NCI-H526 treated with DMSO at 0.1 percent for 48 hours (cell line): Measurements from ENCODE around the gene DLG2.

Source experiments
- DNase-seq: peaks from one replicate; lab custom pipeline; 2025; lab: John Stamatoyannopoulos, UW

The DLG2 gene

GRCh38 chr11:84255483-84255882 lies 1371.7 kb downstream of the DLG2 start:
- DNase-seq, result no peak

DNA sequence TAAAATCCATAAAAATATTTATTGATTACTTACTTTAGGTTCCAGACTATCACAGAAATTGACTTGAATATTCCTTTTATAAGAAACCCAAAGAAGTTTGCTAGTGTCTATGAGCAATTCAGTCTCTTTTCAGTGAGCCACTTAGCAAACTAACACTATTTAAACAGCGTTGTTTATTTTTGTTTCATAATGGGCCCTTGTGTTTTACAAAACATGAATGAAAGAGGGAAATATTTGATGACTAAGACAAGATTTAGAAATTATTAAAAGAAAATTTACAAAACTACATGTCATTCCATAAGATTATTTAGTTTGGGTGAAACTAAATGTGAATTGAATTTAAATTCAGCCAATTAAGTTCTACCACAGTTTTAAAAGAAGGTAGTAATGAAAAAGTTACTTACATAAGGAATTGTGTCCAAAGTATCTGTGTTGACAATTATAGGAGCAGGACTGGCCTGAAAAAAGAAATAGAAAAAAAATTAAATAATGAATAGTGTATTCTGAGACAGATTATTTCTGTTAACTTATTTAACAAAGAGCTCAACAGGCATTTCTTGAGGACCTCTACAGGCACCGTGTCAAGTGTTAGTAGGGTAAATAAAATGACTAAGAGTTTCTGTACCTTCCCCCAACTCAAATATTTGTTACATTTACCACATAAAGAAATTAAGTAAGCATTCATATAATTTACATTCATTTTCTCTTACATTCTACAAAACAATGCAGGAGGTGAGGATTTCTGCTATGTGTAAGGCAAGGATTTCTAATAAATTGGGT lies 1376.1 kb downstream of the DLG2 start:
- no peak for DNase-seq

GRCh38 chr11:84249344-84250135 lies 1377.6 kb downstream of the DLG2 start:
- no peak for DNase-seq

GRCh38 chr11:84247926-84248325 lies 1379.2 kb downstream of the DLG2 start:
- peak; percentile 31 for DNase-seq

DNA sequence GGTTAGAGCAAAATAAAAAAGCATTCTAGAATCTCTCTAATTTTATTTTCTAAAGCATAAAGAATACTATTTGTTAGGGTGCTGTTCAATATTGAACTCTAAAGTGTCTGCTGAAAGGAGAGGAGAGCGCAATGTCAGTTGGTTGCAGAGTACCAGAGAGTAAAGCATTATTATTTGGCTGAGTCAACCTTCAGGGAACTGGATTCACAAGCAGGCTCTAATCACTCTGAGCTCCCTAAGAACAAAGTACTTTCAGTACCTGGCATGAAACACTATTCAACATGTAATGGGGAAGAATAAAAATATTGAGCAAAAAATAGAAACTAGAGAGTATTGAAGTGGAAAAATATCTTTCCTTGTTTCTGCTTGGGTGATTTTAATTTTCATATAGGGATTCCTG lies 1380.0 kb downstream of the DLG2 start:
- peak; percentile 92 for DNase-seq

GRCh38 chr11:84243629-84244263 lies 1383.4 kb downstream of the DLG2 start:
- DNase-seq, result no peak

DNA sequence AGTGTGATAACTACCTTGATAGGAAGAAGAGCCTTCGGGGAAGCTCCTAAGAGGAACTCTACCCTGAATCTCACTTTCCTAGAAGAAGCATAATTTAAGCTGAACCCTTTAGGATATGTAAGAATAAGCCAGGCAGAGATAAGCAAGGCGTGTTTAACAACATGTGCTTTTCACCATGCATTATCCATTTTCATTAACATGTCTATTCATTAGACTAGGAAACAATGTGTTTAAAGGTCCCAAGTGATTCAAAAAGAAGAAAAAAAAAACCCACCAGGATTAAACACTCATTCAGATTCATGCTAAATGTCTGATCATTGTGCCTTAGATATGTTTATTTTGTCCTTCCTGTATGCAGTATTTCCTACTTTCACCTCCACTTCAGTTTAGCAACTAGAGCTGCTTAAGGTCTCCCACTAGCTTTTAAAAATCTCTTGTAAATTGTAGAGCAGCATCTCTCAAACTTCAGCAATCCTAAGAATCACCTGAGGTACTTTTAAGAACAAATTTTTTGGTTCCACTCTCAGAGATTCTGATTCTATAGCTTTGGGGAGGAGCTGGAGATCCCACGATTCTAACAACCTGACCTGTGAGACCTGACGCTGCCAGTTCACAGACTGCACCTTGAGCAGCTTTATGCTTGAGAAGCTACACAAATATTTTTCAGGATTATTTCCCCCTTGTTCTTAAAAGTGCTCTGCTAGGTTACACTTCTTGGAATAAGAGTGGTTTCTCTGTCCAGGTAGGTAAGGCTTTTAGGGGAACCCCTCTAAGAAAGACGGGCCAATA lies 1385.6 kb downstream of the DLG2 start:
- no peak for DNase-seq

- DNase-seq, result no peak
Observed at GRCh38 chr11:84240847-84241246, 1386.3 kb downstream of the DLG2 start.

- DNase-seq, result peak; percentile 21
Observed at GRCh38 chr11:84236436-84236835, 1390.7 kb downstream of the DLG2 start.

DNA sequence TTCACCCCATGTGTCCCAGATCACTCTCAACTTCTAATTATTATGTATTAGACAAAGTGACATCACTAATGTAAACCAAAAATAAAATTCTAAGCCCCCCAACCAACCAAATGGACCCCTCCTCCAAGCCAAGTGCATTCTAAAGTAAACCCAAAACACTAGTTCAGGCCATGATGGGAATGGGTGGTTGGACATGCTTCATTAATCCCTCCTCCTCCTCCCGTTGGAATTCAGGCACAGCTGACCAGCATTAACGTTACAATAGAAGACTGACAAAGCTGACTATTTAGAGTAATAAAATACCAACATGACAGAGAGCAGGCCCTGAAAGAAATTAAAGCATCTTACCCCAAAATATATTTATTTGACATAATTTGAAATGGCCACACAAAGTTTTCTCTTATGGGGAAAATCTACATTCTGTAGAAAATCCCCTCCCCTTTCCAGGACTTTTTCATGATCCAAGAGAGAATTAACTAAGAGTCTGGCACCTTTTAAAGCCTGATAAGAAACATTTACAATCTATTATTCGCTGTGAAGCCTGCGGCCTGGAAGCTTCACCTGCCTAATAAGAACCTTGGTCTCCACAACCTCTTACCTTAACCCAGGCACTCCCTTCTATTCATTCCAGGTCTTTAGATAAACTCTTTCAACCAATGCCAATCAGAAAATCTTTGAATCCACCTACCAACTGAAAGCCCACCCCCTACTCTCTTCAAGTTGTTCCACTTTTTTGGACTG lies 1392.5 kb downstream of the DLG2 start:
- no peak for DNase-seq

DNA sequence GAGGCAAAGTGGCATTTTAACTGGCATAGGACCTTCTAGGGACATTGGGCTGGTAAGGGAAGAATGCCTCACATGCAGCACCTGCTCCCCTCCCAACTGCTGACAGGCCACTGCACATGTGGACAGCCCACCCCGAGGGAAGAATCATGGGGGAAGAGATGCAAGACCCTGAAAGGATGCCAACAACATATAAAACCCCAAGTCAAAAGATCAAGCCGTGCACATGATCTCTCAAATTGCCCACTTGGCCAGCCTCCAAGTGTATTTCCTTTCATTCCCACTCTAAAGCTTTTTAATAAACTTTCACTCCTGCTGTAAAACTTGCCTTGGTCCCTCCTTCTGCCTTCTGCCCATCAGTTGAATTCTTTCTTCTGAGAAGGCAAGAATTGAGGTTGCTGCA lies 1393.1 kb downstream of the DLG2 start:
- no peak for DNase-seq

DNA sequence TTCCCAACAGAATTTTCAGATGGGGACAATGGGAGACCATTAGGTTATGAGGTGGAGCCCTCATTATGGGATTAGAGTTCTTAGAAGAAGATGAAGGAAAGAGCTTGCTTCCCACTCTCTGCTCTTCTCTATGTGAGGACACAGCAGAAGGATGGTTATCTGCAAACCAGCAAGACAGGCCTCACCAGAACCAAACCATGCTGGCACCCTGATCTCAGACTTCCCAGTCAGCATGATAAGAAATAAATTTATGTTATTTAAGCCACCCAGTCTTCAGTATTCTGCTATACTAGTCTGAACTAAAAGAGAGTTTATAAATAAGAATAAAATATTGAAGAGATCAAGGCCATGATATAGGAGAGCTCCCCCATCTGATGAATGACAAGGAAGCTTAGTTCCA lies 1394.6 kb downstream of the DLG2 start:
- no peak for DNase-seq

DNA sequence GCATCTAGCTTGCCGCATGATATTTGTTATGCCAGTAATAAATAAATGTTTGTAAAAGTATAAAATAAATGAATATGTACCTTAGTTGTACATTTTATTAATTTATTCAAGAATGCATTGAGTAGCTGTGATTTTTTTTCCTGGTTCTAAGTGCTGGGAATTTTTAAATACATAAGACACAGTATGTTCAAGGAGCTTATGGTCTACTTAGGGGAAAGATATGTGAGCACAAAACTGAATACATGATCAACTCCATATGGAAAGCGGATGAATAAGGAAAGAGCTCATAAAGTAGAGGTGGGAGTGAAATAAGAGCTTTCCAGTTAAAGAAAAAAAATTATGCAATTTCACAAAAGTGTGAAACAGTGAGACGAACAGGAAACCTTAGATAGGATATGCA lies 1396.7 kb downstream of the DLG2 start:
- no peak for DNase-seq

DNA sequence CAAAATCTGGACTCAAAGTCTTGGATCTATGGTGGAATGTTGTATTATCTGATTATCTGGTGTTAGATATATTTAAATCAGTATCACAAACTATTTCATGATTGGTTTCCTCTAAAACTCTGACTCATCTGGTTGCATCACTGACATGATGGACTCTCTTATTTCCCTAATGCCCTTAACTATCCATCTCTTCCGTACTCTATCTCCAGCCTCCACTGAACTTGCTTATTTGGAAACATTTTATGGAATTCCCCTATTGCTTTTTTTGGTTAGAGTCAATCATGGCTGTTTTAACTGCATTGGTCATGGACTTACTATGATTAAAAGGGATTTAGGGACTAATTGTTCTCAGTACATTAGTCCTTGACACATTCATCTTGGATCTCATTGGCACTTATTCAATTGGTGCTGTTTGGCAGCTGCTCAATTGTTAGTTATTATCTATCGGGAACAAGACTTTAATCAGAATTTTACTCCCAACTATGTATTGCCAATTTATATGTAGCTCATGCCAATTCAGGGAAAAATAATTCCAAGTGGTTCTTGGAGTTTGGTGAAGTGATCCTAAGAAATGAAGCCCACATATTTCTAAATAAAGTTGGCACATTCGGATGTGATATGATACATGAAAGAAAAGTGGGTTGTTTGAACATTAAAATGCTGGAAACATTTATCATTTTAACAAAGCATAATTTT lies 1399.0 kb downstream of the DLG2 start:
- DNase-seq, result no peak

GRCh38 chr11:84224042-84224441 lies 1403.1 kb downstream of the DLG2 start:
- no peak for DNase-seq

DNA sequence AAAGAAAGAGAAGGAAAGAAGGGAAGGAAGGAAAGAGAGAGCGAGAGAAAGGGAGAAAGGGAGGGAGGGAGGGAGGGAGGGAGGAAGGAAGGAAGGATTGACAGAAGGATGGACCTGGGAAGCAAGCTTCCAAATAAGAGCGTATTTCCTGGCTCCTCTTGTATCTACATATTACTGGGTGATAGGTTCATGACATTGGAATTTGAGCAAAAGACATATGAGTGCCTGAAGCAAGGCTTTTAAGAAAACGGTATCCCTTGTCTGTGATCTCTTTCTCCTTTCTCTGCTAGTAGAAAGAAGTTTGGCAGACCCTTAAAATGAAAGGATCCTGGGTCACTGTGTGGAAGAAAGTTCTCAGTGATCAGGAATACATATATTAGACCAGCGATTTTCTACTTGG lies 1408.8 kb downstream of the DLG2 start:
- no peak for DNase-seq

DNA sequence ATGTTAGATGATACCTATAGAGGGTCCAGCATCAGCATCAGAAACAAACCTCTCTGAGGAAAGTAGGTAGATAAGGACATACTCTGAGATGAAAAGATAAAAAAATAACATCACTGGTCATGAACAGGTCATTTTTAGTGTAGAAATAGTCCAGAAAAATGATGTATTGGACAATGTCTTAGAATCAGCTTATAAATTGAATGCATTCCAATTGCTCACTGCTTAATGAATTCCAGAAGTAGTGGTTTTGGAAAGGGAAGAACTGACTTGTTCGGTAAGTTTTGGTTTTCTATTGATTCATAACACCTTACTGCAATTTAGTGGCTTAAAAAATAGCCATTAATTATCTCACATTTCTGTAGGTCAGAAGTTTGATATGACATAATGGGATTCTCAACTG lies 1411.5 kb downstream of the DLG2 start:
- no peak for DNase-seq

GRCh38 chr11:84214557-84214956 lies 1412.6 kb downstream of the DLG2 start:
- DNase-seq, result no peak

DNA sequence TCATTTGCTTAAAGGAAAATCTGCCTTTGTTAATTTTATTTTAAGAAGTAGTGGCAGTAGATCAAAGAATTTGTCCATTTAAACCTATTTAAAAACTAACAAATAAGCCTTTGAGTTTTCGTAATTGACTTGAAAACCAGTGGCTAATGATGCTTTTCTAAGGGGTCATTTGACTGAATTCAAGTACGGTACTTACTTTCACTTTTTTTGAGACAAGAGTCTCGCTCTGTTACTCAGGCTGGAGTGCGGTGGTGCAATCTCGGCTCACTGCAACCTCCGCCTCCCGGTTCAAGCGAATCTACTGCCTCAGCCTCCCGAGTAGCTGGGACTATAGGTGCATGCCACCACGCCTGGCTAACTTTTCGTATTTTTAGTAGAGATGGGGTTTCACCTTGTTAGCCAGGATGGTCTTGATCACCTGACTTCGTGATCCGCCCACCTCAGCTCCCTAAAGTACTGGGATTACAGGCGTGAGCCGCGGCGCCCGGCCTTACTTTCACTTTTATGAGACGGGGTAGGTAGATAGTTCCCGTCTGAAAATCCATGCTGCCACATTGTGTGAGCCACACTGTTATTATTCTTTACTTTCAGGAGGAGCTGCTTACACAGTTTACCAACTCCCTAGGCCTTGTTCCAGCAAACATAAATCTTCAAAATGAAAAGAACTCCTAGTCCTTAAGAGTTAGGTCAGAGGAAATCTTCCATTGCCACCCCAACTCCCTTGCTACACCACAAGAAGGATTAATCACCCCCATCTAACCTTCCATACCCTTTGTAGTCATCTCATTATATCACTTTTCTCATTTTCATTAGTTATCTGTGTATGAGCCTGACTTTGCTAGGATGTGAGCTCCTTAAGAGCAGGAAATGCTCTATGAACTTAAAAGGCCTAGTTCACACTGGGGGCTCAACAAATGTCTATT lies 1414.4 kb downstream of the DLG2 start:
- no peak for DNase-seq

- DNase-seq, result peak; percentile 48
Observed at GRCh38 chr11:84211896-84212295, 1415.2 kb downstream of the DLG2 start.
